Kidney capillary endothelial cell (primary cell): ENCODE data around the gene C3orf80.
"Not testable (repeated sequence)": the region's sequence is repeated elsewhere in the genome, so short reads cannot be mapped to it uniquely, and the experiment has no call there.

Source experiments
- DNase-seq: peaks from one replicate; pipeline ENCODE4 v3.0.0-alpha.2; 2018; ENCODE audit warnings: low spot score

C3orf80 gene

DNA sequence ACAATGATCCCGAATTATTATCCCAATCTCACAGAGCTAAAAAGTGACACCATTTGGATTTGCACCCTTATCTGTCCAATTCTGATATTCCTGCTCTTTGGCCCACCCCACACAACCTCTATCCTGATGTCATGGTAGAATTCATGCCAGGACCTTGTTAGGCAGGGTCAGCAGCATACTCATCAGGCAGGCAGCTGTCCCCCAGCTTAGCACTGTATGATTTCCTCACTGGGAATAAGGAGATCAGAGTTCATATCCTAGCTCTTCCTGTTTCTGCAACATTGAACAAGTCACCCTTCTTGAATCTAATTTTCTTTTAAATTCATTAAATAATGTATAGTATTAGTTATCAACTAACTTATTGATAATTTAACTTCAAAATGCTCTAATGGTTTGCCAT lies 12.0 kb upstream of the C3orf80 start:
- no peak for DNase-seq

- no peak for DNase-seq
These were observed 7.5 kb upstream of the C3orf80 start for GRCh38 chr3:160217675-160218074.

GRCh38 chr3:160218136-160218535 lies 7.1 kb upstream of the C3orf80 start:
- DNase-seq = no peak

GRCh38 chr3:160220038-160220437 lies 5.2 kb upstream of the C3orf80 start:
- no peak for DNase-seq

- no peak for DNase-seq
These were observed 4.2 kb upstream of the C3orf80 start for GRCh38 chr3:160221019-160221418.

GRCh38 chr3:160224256-160224655 lies 966 bp upstream of the C3orf80 start:
- DNase-seq = no peak

- DNase-seq = no peak
These were observed 429 bp upstream of the C3orf80 start for GRCh38 chr3:160224811-160225175.

GRCh38 chr3:160226026-160226907 lies 1.0 kb downstream of the C3orf80 start:
- DNase-seq = no peak

GRCh38 chr3:160227419-160227818 lies 2.2 kb downstream of the C3orf80 start:
- DNase-seq = no peak

GRCh38 chr3:160232014-160232413 lies 6.8 kb downstream of the C3orf80 start:
- no peak for DNase-seq

DNA sequence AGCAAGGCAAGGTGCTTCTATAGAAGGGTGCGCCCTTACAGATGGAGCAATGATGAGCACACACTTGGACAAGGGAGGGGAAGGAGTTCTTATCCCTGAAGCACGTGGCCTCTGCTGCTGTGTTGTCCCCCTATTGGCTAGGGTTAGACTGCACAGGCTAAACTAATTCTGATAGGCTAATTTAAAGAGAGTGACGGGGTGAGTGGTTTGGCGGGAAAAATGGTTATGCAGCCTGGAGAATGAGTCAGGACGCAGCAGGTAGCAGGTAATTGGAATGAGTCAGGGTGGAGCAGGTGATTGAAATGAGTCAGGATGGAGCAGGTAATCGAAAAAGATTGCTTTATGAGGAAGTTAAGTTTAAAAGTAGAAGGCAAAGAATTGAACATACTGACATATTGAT lies 15.5 kb downstream of the C3orf80 start:
- not testable (repeated sequence) for DNase-seq

- no peak for DNase-seq
These were observed 20.1 kb downstream of the C3orf80 start for GRCh38 chr3:160245261-160245800.

GRCh38 chr3:160247766-160248165 lies 22.5 kb downstream of the C3orf80 start:
- DNase-seq = no peak

DNA sequence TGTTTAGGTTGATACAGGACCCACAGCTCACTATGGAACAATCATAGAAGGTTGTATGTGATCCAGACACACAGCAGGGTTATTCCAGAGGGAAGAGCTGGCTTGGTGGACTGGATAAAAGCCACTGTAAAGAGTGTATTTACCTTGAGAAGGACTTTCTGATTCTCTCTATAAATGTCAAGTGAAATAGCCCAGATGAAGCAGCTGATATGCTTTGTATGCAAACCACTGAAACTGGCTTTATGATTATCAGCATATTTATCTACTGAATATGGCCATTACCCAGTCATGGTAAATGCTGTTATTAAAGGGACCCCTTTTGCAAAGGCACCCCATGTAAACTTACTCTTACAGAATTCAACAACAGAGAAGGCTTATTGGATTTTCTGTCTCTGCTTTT lies 28.1 kb downstream of the C3orf80 start:
- DNase-seq = no peak

DNA sequence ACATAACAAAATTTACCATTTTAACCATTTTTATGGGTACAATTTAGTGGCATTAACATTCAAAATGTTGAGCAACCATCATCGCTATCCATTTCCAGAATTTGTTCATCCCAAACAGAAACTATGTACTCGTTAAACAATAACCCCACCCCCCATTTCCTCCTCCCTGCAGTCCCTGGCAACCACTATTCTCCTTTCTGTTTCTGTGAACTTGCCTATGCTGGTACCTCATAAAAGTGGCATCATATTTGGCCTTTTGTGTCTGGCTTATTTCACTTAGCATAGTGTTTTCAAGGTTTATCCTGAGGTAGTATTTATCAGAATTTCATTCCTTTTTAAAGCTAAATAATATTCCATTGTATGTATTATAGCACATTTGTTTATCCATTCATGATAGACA lies 32.4 kb downstream of the C3orf80 start:
- no peak for DNase-seq

GRCh38 chr3:160259589-160259988 lies 34.4 kb downstream of the C3orf80 start:
- no peak for DNase-seq

- DNase-seq = no peak
These were observed 35.5 kb downstream of the C3orf80 start for GRCh38 chr3:160260587-160261270.

DNA sequence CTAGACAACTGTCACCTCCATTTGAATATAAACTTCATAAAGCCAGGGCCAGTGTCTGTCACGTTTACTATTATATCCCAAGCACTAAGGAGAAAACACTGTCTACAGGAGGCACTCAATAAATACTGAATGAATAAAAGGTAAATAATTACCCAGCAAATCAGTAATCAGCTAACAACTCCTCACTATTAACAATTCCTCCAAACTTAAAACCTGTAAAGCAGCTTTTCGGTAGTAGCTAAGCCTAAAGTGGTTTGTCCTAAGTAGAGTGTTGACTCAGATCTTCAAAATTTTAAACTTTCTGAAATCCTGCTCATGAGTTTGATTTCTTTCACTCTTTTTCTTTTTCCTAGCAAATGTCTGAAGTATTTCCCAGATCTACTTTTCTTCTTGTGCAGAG lies 39.9 kb downstream of the C3orf80 start:
- DNase-seq = no peak
